ENCODE data around the gene RPLP1. TPM values are rescaled to one million over a fixed set of nuclear protein-coding genes. Genes with fewer than 3 reads are reported as not detected.
A peak's percentile ranks its signal among the peaks of the same experiment; 100 is the strongest.

Gene RPLP1
- total RNA-seq, 1 experiment from 2014 or later, result 1,651 TPM

- ChIA-PET POLR2A (ENCODE audit: unreplicated experiment) (interaction anchor here (0.7 kb wide), 1 partner anchor 330 kb away, joined by 3 read pairs; no protein-coding TSS in a partner anchor), CTCF (no interaction called here)
- intact Hi-C loops (cut with micrococcal nuclease; ENCODE audit: unreplicated experiment), result loop anchor here (5.0 kb wide), 1 partner anchor 40 kb away; the partner anchor contains the start of gene RPLP1
- Histone ChIP-seq H2AFZ (no peak overlapping the region), H3F3A (ENCODE audit: insufficient read depth, low read depth) (peaks cover 5% of the 10 kb centered on the region; the same call in 1 of the 2 replicates), H3K79me2 (ENCODE audit: low read depth) (peaks cover 39% of the 10 kb centered on the region), H3K4me1 (replicated peaks; ENCODE audit: insufficient read depth) (peaks cover 48% of the 10 kb centered on the region), H4K20me1 (ENCODE audit: insufficient read depth) (no peaks in the 10 kb centered on the region), H3K27ac (peak overlapping the region; percentile 36), H3K4me3 (peak overlapping the region; percentile 86; the same call in 1 of the 2 replicates), H3K9me3 (ENCODE audit: insufficient read depth, low read depth) (no peaks in the 10 kb centered on the region), H3K36me3 (ENCODE audit: low read depth) (0 out of 2 replicates have a peak, but pooled peaks cover 4% of the 10 kb centered on the region), H3K27me3 (ENCODE audit: insufficient read depth, low read depth) (no peaks in the 10 kb centered on the region), H3K9me2 (ENCODE audit: insufficient read depth) (no peaks in the 10 kb centered on the region), H3K4me2 (peak overlapping the region; percentile 83)
- no peak for DNase-seq
- TF ChIP-seq EZH2 (IDR thresholded peaks at IDR 0.05; ENCODE audit: low read depth), result no peak
- TF ChIP-seq, protein P1, sequence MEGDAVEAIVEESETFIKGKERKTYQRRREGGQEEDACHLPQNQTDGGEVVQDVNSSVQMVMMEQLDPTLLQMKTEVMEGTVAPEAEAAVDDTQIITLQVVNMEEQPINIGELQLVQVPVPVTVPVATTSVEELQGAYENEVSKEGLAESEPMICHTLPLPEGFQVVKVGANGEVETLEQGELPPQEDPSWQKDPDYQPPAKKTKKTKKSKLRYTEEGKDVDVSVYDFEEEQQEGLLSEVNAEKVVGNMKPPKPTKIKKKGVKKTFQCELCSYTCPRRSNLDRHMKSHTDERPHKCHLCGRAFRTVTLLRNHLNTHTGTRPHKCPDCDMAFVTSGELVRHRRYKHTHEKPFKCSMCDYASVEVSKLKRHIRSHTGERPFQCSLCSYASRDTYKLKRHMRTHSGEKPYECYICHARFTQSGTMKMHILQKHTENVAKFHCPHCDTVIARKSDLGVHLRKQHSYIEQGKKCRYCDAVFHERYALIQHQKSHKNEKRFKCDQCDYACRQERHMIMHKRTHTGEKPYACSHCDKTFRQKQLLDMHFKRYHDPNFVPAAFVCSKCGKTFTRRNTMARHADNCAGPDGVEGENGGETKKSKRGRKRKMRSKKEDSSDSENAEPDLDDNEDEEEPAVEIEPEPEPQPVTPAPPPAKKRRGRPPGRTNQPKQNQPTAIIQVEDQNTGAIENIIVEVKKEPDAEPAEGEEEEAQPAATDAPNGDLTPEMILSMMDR (conservative IDR thresholded peaks at IDR 0.05), result no peak
- no TSS peak for BruUV-seq (replicated peaks)
Measured at GRCh38 chr15:69412274-69412673, 40.3 kb upstream of the RPLP1 start.

GRCh38 chr15:69412701-69413100, 39.9 kb upstream of the RPLP1 start:
- peaks cover 3% of the 10 kb centered on the region; the same call in 1 of the 2 replicates for H3F3A ChIP-seq (ENCODE audit: insufficient read depth, low read depth)
- H3K9me3 ChIP-seq (ENCODE audit: insufficient read depth, low read depth), result no peaks in the 10 kb centered on the region
- peaks cover 43% of the 10 kb centered on the region for H3K4me1 ChIP-seq (replicated peaks; ENCODE audit: insufficient read depth)
- intact Hi-C loops (cut with micrococcal nuclease; ENCODE audit: unreplicated experiment), result loop anchor here (5.0 kb wide), 1 partner anchor 40 kb away; the partner anchor contains the start of gene RPLP1
- no peak overlapping the region for H2AFZ ChIP-seq
- peak overlapping the region; percentile 36 for H3K27ac ChIP-seq
- H3K27me3 ChIP-seq (ENCODE audit: insufficient read depth, low read depth), result no peaks in the 10 kb centered on the region
- peak overlapping the region; percentile 83 for H3K4me2 ChIP-seq
- ChIA-PET CTCF (no interaction called here), POLR2A (ENCODE audit: unreplicated experiment) (interaction anchor here (0.7 kb wide), 1 partner anchor 331 kb away, joined by 3 read pairs; no protein-coding TSS in a partner anchor)
- no peaks in the 10 kb centered on the region; the same call in 1 of the 2 replicates for H4K20me1 ChIP-seq (ENCODE audit: insufficient read depth)
- no TSS peak for BruUV-seq (replicated peaks)
- peak overlapping the region; percentile 86; the same call in 1 of the 2 replicates for H3K4me3 ChIP-seq
- H3K9me2 ChIP-seq (ENCODE audit: insufficient read depth), result no peaks in the 10 kb centered on the region
- peaks cover 44% of the 10 kb centered on the region for H3K79me2 ChIP-seq (ENCODE audit: low read depth)
- H3K36me3 ChIP-seq (ENCODE audit: low read depth), result 0 out of 2 replicates have a peak, but pooled peaks cover 8% of the 10 kb centered on the region
- TF ChIP-seq, protein P1 (conservative IDR thresholded peaks at IDR 0.05), result no peak
- no peak for TF ChIP-seq EZH2 (IDR thresholded peaks at IDR 0.05; ENCODE audit: low read depth)
- peak in 1 of 2 experiments; percentile 57 for DNase-seq

GRCh38 chr15:69413822-69414700, 38.6 kb upstream of the RPLP1 start, which contains the start of gene KIF23:
Gene KIF23, plus strand, starts transcription at chr15:69414349. Its CDS starts 117 bp downstream, at chr15:69414466.
- Histone ChIP-seq H3K4me1 (replicated peaks; ENCODE audit: insufficient read depth) (peaks cover 39% of the 10 kb centered on the region), H3K4me2 (peak within 1 kb of the TSS; percentile 83), H3K36me3 (ENCODE audit: low read depth) (peaks cover 14% of the 10 kb centered on the region; the same call in 1 of the 2 replicates), H3K79me2 (ENCODE audit: low read depth) (peaks cover 57% of the 10 kb centered on the region), H3K27me3 (ENCODE audit: insufficient read depth, low read depth) (no peaks in the 10 kb centered on the region), H2AFZ (peak within 1 kb of the TSS; percentile 79), H3K9me3 (ENCODE audit: insufficient read depth, low read depth) (no peaks in the 10 kb centered on the region), H3K9me2 (ENCODE audit: insufficient read depth) (no peaks in the 10 kb centered on the region), H3K4me3 (peak within 1 kb of the TSS; percentile 86), H3F3A (ENCODE audit: insufficient read depth, low read depth) (peaks cover 3% of the 10 kb centered on the region; the same call in 1 of the 2 replicates), H4K20me1 (ENCODE audit: insufficient read depth) (peaks cover 3% of the 10 kb centered on the region; the same call in 1 of the 2 replicates), H3K27ac (peak within 1 kb of the TSS; percentile 63)
- no TSS peak for BruUV-seq (replicated peaks)
- intact Hi-C loops (cut with micrococcal nuclease; ENCODE audit: unreplicated experiment), result loop anchor here (5.0 kb wide), 1 partner anchor 38 kb away; the partner anchor contains the start of gene RPLP1
- TF ChIP-seq EZH2 (IDR thresholded peaks at IDR 0.05; ENCODE audit: low read depth), result no peak
- TF ChIP-seq, protein P1 (conservative IDR thresholded peaks at IDR 0.05), result no peak
- POLR2A ChIA-PET (ENCODE audit: unreplicated experiment), result interaction anchor here (0.5 to 1.8 kb wide), 9 partner anchors 37 to 709 kb away, joined by 3 to 10 read pairs (median 3); partner anchors contain the start of genes GLCE and RPLP1
- CTCF ChIA-PET, result interaction anchor here (1.0 to 1.2 kb wide), 2 partner anchors 48 kb away, joined by 4 to 10 read pairs; no protein-coding TSS in a partner anchor
- DNase-seq, result peak; percentile 89 to 92
